NT2/D1 (cell line): ENCODE results near the gene AGAP1.

Source experiments
- DNase-seq: peaks from one replicate; pipeline ENCODE4 v3.0.0-alpha.2; 2011; ENCODE audit warnings: low read depth, low spot score
- H3K27me3 ChIP-seq: 2 replicates; pipeline ENCODE4 v1.6.0; 2011; ENCODE audit warnings: mild to moderate bottlenecking; ENCODE audit not compliant: insufficient read length, insufficient read depth
- H3K36me3 ChIP-seq: 2 replicates; pipeline ENCODE4 v1.6.1; 2011; ENCODE audit warnings: mild to moderate bottlenecking, low read length, mixed read lengths; ENCODE audit not compliant: insufficient read depth, insufficient read length
- H3K4me1 ChIP-seq: 2 replicates; pipeline ENCODE4 v1.5.1; 2011; ENCODE audit not compliant: insufficient read depth, insufficient read length
- H3K4me3 ChIP-seq: 2 replicates; pipeline ENCODE4 v1.5.1; 2011; ENCODE audit warnings: low read depth; ENCODE audit not compliant: insufficient read length
- H3K9ac ChIP-seq: 2 replicates; pipeline ENCODE4 v1.6.0; 2011; ENCODE audit warnings: low read depth; ENCODE audit not compliant: insufficient read length
- H3K9me3 ChIP-seq: 2 replicates; pipeline ENCODE4 v1.5.1; 2011; ENCODE audit warnings: mild to moderate bottlenecking, low read length; ENCODE audit not compliant: insufficient read depth
- SUZ12 ChIP-seq: IDR thresholded peaks from 2 replicates; pipeline ENCODE4 v1.6.1; 2011; ENCODE audit not compliant: insufficient read length, insufficient read depth; ENCODE audit errors: extremely low read depth
- YY1 ChIP-seq: IDR thresholded peaks from 2 replicates; pipeline ENCODE4 v1.6.1; 2011; ENCODE audit not compliant: insufficient read length, insufficient read depth
- ZNF274 ChIP-seq: IDR thresholded peaks from 2 replicates; pipeline ENCODE4 v1.6.1; 2011; ENCODE audit warnings: mild to moderate bottlenecking, low read depth, low read length

AGAP1 gene

DNA sequence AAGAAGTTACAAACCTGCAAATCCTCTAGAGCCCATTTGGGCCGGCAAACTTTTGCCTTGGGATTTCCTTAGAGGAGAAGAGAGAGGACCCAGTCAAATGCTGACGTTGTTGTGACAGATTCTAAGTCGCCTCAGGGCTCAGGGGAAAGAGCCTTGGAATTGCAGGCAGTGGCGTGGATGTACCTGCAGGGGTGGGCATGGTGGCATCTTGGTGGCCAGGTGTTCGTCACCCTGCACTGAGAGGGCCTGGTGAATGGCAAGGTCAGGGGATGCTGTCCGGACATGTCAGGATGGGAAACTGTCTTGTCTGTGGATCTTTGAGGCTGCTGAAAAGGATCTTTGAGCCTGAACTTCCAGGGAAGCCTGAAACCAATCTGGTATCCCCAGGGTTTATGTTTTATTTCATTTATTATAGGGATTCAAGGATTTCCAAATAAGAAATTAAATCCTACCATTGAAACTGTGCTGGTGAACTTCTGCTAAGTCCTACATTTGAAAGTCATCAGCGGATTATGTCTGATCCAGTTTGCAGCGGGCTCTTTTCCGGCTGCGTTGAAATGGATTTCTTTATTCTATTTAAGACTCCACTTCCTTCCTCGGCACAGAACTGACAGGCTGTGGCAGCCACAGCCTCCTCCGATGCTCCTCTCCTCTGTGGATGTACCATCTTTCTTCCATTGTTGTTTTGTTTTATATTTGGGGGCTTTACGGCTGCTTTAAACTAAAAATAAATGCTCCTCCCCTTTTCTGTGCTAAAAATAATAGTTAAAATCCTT lies 207.6 kb downstream of the AGAP1 start:
- no peaks in the 10 kb centered on the region for H3K36me3 ChIP-seq
- no peak for DNase-seq
- H3K4me3 ChIP-seq, result no peak overlapping the region
- TF ChIP-seq SUZ12 (no peak), YY1 (no peak), ZNF274 (no peak)
- no peaks in the 10 kb centered on the region for H3K9me3 ChIP-seq
- H3K4me1 ChIP-seq, result peaks cover 13% of the 10 kb centered on the region
- no peaks in the 10 kb centered on the region for H3K27me3 ChIP-seq
- H3K9ac ChIP-seq, result no peak overlapping the region

- no peak for DNase-seq
- Histone ChIP-seq H3K4me1 (peaks cover 13% of the 10 kb centered on the region), H3K9ac (no peak overlapping the region), H3K27me3 (no peaks in the 10 kb centered on the region), H3K4me3 (no peak overlapping the region), H3K36me3 (no peaks in the 10 kb centered on the region), H3K9me3 (no peaks in the 10 kb centered on the region)
- TF ChIP-seq SUZ12 (no peak), ZNF274 (no peak), YY1 (no peak)
Observed at GRCh38 chr2:235702186-235702585, 208.3 kb downstream of the AGAP1 start.

GRCh38 chr2:235703711-235704295 lies 210.0 kb downstream of the AGAP1 start:
- no peak for DNase-seq
- H3K27me3 ChIP-seq, result no peaks in the 10 kb centered on the region
- TF ChIP-seq SUZ12 (no peak), ZNF274 (no peak), YY1 (no peak)
- H3K9me3 ChIP-seq, result no peaks in the 10 kb centered on the region
- peaks cover 13% of the 10 kb centered on the region for H3K4me1 ChIP-seq
- H3K36me3 ChIP-seq, result no peaks in the 10 kb centered on the region
- no peak overlapping the region for H3K9ac ChIP-seq
- H3K4me3 ChIP-seq, result no peak overlapping the region

- no peak overlapping the region for H3K4me3 ChIP-seq
- peaks cover 10% of the 10 kb centered on the region for H3K4me1 ChIP-seq
- DNase-seq, result no peak
- TF ChIP-seq ZNF274, result no peak
- TF ChIP-seq SUZ12, result no peak
- TF ChIP-seq YY1, result no peak
- H3K27me3 ChIP-seq, result no peaks in the 10 kb centered on the region
- H3K9me3 ChIP-seq, result no peaks in the 10 kb centered on the region
- H3K9ac ChIP-seq, result no peak overlapping the region
- no peaks in the 10 kb centered on the region for H3K36me3 ChIP-seq
Observed at GRCh38 chr2:235705296-235705695, 211.5 kb downstream of the AGAP1 start.

GRCh38 chr2:235706506-235706905 lies 212.7 kb downstream of the AGAP1 start:
- no peak for DNase-seq
- H3K9ac ChIP-seq, result no peak overlapping the region
- H3K36me3 ChIP-seq, result peaks cover 8% of the 10 kb centered on the region
- H3K4me3 ChIP-seq, result no peak overlapping the region
- no peak for TF ChIP-seq ZNF274
- TF ChIP-seq YY1, result no peak
- no peak for TF ChIP-seq SUZ12
- H3K4me1 ChIP-seq, result peaks cover 6% of the 10 kb centered on the region
- H3K27me3 ChIP-seq, result no peaks in the 10 kb centered on the region
- no peaks in the 10 kb centered on the region for H3K9me3 ChIP-seq

- H3K4me1 ChIP-seq, result peaks cover 6% of the 10 kb centered on the region
- no peak for DNase-seq
- no peak for TF ChIP-seq ZNF274
- no peak for TF ChIP-seq SUZ12
- no peak for TF ChIP-seq YY1
Observed at GRCh38 chr2:235707411-235708096, 213.7 kb downstream of the AGAP1 start.

More at GRCh38 chr2:235707411-235708096, 213.7 kb downstream of the AGAP1 start:
- no peaks in the 10 kb centered on the region for H3K27me3 ChIP-seq
- no peak overlapping the region for H3K4me3 ChIP-seq
- peaks cover 14% of the 10 kb centered on the region for H3K36me3 ChIP-seq
- no peak overlapping the region for H3K9ac ChIP-seq
- H3K9me3 ChIP-seq, result no peaks in the 10 kb centered on the region
